NOMO-1 treated with DMSO at 0.1 percent for 48 hours (cell line): Measurements from ENCODE around the gene ERC2.
A peak's percentile ranks its signal among the peaks of the same experiment; 100 is the strongest.

ENCODE experiments used
- DNase-seq: peaks from one replicate; lab custom pipeline; 2025; ENCODE audit not compliant: unreplicated experiment; lab: John Stamatoyannopoulos, UW

Gene ERC2

DNA sequence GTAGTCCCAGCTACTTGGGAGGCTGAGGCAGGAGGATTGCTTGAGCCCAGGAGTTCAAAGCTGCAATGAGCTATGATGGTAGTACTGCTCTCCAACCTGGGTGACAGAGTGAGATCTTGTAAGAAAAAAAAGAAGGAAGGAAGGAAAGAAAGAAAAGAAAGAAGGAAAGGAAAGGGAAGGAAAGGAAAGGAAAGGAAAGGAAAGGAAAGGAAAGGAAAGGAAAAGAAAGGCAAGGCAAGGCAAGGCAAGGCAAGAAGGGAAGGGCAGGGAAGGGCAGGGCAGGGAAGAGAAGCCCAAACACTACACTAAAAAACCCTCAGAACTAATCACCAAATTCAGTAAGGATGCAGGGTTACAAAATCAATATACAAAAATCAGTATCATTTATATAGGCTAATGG lies 341.6 kb downstream of the ERC2 start:
- DNase-seq, result no peak

DNA sequence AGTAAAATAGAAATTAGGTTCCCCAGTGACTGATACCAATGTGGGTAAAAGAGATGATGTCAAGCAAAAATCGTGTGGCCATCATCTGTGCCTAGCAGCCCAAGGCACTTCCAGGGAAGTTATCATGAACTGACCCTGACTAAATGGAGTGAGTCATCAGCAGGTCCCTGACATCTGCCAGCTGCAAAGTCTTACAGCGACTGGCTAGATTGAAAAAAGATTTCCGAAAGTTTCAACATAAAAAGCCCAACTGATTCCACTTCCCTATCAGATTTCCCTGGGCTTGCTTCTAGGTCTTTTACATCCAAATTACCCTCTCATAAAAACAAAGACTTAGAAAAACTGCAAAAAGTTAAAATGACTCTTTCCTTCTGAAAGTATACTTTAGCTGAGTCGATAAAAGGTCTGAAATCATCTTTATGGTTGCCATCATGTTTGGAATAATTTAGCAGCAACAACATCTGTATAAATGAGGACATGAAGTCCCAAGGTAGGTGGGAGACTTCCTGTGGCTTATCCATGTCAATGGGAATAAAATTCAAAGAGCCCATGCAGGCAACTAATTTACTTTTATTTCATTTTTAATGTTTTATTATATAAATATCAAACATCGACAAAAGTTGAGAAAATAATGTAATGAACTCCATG lies 342.8 kb downstream of the ERC2 start:
- peak; percentile 79 for DNase-seq

DNA sequence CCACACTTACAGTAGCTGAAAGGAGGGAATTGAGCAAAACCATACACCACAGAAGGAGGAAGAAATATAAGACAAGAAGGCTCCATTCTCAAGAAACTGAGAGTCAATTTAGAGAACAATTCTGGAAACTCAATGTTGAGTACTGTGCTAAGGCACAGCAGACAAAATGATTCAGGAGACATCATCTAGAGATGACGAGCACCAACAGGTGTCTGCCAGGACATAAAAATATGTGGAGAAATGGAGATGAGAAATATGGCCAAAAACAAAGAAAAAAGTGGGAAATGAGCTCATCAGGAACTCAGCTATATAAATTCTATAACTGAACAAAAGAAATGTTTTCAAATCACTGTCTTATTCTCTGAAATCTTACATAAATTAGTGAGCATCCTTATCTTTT lies 343.7 kb downstream of the ERC2 start:
- DNase-seq, result no peak

DNA sequence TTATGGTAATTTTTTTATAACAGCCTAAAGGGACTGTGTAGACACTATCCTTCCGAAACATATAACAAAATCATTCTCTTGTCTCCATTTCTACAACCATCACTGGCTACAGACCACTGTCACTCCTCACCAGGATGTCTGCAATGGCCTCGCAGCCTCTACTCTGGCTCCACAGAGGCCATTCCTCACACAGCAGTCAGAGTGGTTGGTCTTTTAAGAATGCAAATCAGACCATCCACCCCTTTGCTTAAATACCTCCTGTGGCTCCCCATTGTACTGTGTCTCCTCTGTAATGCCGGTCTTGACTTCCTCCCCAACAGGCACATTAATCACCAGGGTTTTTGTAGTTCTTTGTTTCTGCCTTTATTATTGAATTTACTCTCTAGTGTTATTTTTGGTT lies 344.8 kb downstream of the ERC2 start:
- DNase-seq, result no peak

DNA sequence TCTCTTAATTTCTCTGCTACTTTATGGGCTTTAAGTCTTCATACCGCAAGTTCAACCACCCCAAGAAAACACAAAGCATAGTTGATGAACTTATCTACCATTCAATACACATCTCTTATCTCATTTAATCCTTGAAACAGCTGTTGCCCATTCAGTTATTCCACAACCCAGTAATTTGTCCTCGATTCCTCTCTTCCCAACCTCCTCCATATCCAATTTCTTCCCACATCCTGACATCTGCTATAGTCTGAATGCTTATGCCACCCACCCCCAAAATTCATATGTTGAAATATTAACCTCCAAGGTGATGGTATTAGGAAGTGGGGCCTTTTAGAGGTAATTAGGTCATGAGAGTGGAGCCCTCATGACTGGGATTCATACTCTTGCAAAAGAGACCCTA lies 345.4 kb downstream of the ERC2 start:
- no peak for DNase-seq

DNA sequence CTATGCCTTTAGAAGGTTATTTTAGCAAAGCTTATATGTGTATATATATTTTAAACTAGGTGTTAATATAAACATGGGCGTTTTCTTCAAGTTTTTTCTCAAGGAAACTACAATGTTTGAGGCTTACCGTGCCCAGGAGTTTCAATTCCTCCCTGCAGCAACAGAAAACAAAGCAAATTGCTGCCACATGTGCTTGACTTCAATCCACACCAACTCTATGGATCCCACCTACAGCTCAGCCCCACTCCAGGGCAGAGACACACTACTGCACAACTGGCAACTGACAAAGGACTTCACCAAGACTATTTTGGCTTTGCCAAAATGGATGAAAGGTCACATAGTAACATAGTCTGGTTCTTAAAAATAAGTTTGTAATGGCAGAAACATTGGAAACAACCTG lies 346.6 kb downstream of the ERC2 start:
- DNase-seq, result peak; percentile 67

DNA sequence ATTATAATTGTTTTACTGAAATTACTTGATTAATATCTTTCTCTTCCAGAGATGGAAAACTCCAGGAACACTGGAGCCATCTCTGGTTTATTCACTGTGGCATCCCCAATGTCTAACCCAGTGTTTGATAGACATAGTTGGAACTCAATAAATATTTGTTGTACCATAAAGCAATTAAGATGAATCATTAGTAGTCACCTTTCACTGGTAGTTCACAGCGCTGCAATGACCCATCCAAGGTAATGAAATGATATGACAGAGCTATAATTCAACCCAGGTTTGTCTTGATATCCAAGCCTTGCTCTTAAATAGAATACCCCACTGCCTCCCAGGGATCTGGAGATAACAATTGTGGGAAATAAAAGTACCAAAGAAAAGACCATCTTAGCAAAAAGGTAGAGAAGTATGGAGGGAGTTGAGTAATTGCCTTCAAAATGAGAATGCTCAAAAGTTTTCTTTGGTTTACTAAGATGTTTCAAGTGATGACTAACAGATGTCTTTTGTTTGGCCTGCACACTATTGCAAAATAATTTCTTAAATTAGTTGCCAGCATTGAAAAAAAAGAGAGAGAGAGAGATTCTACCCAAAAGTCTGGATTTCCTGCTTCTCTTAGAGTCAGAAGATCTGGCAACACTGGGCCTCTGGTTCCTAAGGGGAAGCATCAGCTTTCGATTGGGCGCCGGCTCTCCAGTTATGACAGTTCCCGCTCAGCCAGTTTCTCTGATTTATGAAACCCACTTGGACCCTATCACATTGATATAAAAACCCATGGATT lies 348.5 kb downstream of the ERC2 start:
- DNase-seq, result peak; percentile 85

DNA sequence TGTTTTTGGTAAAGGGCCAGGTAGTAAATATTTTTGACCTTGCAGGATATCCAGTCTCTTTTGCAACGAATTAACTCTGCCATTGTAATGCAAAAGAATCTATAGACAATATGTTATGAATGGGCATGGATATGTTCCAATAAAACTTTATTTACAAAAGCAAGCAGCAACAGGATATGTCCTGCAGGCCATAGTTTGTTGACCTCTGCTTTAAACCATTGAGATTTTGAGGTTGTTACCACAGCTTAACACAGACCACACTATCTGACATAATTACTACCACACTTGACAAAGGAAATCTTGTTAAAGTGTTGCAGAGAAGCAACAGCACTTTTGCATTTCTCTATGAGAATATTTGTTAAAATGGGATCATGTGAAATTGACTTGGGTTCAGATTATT lies 349.3 kb downstream of the ERC2 start:
- no peak for DNase-seq

DNA sequence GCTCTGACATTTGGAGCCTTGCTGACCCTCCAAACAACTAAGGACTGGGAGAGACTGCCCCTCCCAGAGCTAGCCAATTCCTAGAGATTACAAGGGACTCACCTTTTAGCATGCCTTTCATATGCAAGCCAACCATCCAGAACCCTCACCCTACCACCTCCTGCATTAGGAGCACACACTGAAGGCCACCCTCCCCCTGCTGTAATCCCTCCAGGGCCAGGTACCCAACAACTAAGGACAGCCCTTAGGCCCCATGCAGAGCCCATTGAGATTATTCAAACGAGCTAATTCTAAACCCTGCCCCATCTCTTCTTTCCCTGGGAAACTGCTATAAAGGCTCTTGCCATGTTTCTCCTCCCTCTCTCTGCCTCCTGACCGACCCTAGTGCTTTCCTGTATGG lies 352.6 kb downstream of the ERC2 start:
- no peak for DNase-seq

DNA sequence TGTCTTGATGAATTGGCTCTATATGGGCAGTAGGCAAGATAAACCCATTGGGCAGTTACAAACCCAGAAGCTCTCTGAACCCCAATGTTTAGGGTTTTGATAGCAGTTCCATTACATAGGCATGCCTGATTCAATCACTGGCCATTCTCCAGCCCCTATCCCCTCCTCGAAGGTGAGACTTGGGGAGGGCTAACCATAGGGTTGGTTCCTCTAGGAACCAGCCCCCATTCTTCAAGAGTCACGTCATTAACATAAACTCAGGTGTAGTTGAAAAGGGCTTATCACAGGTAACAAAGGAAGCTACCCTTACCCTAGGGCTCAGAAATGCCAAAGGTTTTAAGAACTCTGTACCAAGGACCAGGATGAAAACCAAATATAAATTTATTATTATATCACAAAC lies 353.1 kb downstream of the ERC2 start:
- DNase-seq, result no peak

DNA sequence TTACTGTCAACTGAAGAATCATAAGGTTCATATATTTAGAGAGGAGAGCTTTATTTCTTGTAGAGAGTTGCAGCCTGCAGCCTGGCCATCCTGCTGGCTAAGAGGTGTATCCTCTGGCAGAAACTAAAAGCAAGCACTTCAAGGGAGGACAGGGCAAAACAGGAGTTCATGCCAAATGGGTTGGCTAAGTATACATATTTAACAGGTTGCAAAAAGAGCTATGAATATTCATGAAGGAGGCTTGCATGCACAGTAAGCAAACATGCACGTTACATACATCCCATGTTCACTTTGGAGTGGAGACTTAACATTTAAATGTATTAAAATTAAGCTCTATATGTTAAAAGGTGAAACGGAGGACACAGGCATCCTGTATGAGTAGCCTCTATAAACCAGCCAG lies 354.4 kb downstream of the ERC2 start:
- no peak for DNase-seq

DNA sequence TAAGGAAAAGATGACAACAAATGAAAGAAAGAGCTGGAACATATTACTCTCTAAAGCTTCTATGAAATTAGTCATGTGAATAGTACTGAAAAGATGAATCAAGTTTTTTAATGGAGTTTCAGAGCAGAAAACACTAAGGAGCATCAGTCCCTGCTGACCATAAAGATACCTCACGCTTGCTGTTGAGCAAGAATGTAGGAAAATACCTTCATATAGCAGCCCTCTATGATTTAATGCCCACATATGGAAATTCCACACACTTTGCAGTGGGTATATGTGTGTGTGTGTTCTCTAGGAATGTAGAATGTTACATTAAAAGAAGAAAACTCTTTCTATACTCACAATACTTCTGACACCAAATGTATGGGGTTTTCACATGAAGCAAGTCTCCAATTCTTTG lies 355.0 kb downstream of the ERC2 start:
- no peak for DNase-seq

DNA sequence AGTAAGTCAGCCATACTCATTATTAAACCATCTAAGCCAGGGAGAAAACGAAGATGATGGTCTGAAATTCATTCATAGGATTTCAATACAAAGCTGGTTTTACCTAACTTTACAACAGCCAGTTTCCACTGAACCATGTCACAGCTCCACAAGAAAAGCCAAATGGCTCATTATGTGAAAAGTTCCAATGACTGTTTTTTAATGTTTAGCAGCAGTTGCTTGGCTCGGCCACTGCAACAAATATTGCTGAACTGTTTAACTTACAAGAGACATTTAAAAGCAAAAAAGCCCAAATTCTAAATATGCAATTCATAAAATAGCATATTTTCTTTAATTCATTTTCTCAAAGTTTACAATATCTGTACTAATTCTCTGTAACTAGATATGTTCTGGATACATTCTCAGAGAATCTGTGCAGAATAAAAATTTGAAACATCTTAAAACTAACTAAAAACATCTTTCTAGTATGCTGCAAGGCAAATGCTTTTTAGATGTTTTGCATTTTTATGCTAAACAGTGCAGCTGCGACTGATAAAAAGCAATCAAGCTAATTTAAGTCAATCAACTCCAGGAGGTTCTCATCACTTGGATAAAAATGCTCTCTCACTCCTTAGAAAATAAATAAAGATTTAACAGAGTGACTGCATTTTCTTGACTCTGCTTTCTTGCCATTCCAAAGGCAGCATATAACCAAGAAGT lies 356.5 kb downstream of the ERC2 start:
- no peak for DNase-seq

DNA sequence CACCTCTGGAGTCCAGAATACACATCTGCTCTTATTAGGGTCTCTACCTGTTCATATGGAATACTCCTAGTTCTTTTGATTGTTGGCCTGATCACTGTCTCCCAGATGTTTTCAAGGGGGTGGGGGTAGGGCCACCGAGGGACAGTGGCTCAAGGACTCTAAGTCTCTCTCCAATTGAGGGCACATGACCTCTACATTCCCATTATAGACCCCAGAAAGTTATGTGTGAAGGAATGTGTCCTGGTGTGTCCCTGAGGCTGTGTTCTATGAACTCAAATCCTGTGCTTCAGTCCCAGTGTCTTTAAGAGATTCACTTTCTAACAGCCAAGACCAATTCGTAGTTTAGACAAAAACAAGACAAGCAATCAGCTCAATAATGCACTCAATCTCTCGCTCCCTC lies 357.4 kb downstream of the ERC2 start:
- DNase-seq, result no peak

DNA sequence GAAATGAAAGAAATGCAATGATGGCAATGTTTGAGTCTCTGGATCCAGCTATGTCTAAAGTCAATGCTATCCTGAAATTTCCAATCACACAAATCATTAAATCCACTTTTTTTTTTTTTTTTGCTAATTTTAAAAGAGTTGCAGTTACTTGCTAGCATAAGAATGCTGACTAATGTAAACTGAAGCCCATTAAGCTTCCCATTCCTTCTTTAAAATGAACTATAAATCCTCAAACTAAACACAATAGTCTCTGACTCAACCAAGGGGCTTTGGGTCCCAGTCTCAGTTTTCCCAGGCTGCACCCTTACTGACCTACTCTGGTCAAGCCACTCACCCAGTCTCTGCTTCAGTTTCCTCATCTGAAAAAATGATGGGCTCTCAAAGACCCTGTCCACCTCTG lies 361.1 kb downstream of the ERC2 start:
- no peak for DNase-seq

DNA sequence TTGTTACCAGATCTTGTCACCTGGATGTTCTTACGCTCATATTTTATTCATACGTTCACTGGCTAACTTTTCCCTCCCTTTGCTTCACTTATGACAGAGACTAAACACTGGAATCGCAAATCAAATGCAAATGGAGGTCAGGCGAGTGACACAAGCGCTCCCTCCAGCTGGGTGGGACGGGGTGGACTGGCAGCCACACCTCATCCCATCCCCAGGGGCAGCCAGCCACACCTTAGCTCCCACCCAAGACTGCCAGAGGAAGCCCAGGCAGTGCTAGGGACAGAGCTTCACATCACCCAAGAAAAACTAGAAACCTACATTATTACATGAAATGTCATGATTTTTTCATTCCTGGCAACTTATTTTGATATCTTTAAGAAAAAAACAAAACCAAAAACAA lies 366.2 kb downstream of the ERC2 start:
- no peak for DNase-seq

DNA sequence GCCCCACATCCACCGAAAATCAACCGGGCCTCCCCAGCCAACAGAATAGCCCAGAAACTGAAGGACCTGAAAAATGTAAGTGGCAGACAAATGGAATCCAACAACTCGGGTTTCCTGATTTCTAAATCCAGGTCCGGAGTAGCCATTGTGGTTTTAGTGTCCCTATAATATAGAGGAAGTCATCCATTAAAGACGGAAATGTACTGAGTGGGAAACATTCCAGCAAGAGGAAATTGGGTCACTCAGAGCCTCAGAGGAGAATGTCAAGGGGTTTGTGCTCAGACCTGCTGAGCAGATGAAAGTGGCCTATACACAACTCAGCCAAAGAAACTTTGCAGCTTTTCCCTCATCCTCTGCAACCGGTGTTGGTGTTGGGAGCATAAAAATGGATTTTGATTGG lies 366.7 kb downstream of the ERC2 start:
- DNase-seq, result no peak

DNA sequence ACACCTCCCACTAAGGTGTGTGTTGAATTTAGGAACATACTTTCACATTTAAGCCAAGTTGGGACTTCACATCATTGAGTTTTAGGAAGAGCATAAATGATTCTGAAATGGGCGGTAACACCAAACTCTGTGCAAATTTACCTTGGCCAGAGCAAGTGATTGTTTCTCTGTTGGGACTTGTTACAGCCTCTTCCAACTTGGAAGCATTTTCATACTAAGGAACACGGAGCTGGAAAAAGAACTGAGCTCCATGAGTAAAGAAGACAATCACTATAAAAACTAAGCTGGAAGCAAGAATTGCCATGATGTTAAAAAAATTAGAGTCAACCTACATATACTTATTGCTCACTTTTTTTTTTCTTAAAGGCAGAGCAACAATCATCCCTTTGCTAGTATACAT lies 371.3 kb downstream of the ERC2 start:
- DNase-seq, result no peak

DNA sequence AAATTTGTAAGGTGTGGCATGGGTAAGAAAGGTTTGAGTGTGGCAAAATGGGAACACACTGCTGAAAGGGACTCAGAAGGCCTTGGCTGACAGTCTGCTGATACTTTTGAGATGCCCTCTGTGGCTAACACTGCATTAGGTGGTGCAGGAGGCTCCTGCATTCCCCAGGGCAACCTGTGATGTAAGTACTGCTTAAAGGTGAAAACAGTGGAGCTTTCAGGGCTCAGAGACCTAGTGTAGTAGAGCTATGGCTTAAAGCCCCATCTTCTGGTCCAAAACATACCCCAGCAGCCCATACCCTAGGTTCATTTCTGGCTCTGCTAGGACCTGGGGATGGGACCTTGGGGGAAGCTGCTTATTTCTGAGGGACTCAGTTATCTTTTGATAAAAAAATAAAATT lies 374.1 kb downstream of the ERC2 start:
- DNase-seq, result no peak

DNA sequence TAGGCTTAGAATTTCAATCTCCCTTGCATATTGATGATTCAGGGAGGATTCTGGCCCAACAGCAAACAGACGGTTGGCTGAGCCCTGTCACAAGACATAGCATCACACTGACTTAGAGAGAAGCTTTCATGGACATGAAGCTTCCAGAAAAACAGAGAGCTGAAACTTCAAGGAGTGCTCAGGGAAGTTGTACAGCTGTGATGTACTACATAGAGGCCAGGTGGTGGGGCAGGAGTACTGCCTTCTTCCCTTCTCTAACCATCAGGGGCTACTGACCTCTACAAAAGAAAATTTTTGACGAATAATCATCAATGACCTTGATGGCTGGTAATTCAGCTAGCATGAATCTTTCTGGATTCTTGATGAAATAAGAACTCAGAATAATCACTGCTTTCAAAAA lies 378.5 kb downstream of the ERC2 start:
- no peak for DNase-seq

DNA sequence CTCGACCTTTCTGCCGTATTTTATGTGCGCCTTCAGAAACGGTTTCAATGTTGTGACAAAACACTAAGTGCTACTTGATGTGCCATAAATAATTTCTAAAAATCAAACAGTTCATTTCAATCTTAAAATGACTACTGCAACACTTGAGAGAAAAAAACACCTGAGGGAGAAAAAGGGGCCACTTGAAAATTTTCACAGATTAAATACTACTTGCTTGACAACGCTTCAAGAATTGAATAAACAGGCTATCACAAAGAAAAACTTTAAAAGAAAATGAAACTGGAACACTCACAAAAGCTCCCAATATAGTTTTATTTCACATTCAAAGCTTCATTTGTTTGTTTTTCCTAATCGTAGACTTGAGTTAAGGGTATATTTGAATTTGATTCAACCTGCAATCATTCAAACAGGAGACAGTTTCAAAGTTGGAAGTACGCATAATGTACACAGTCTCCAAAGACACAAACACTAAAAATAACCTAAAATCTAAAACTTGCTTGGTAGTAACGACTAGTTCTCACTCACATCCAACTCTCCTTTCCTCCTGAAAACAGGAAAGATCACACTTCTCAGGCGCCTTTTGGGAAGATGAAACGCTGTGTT lies 380.7 kb downstream of the ERC2 start:
- DNase-seq, result no peak

DNA sequence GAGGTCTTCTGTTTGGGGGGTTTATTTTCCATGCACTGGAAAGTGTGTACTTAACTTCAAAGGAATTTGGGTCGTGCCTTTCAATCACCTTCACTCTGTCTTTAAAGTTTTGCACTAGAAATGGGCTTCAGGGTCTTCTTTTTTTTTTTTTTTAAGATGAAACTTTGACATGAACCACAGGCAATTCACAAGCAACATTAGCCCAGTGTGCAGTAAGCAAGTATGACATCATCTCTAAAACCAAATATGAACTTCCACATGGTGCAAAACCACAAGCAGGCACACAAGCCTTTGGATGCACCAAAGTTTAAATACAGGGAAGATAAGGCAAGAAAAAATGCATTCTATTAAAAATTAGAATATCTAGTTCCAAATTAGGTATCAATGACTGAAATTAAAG lies 381.9 kb downstream of the ERC2 start:
- DNase-seq, result no peak
